Subcutaneous preadipocyte (primary cell): Measurements from ENCODE around the gene RBM14. TPM values are rescaled to one million over a fixed set of nuclear protein-coding genes. Genes with fewer than 3 reads are reported as not detected.

Experiments
- small RNA-seq: library from RNA; depleted of rRNA; stranded (forward); fragments of <200 nt; gene quantifications from one replicate; pipeline ENCODE3, GENCODE V24; 2012
- total RNA-seq: library from RNA; depleted of rRNA; stranded (reverse); fragments of >200 nt; gene quantifications from 2 replicates; pipeline ENCODE4 v1.2.3, GENCODE V29; 2012

Gene RBM14
- 33.8 and 47.1 TPM in 2 replicates for total RNA-seq

GRCh38 chr11:66616379-66617154 lies at the start of gene RBM14:
RBM14 (plus strand) TSS chr11:66616630; CDS start chr11:66616721, 91 bp downstream.

GRCh38 chr11:66568124-66568916 lies 48.1 kb upstream of the RBM14 start, which contains the start of gene CTSF:
CTSF (minus strand) TSS chr11:66568606; CDS start chr11:66568486, 120 bp downstream.

GRCh38 chr11:66592457-66593302 lies 23.8 kb upstream of the RBM14 start, which contains the start of the genes CCDC87 and CCS:
CCDC87 (minus strand) TSS chr11:66593063; CDS start chr11:66593015, 48 bp downstream.
CCS (plus strand) TSS chr11:66593185; CDS start chr11:66593262, 77 bp downstream.

GRCh38 chr11:66638177-66639065 lies 22.0 kb downstream of the RBM14 start, which contains the start of gene RBM4:
RBM4 (plus strand) TSS chr11:66638703; CDS start chr11:66639712, 1,009 bp downstream.

Small RNAs within 50 kb of the gene (small RNA-seq; reads per million reads assigned to genes)
- not detected for gene RNU4-39P

Other genes starting within 250 kb of the RBM14 start
- 0.37 and 0.39 TPM in 2 replicates for gene SLC29A2, start 244.9 kb upstream of the RBM14 start, total RNA-seq
- gene NPAS4, start 195.6 kb upstream of the RBM14 start, total RNA-seq: not detected in 2 replicates
- gene MRPL11, start 177.8 kb upstream of the RBM14 start, total RNA-seq: 38.9 and 43.7 TPM in 2 replicates
- gene PELI3, start 149.7 kb upstream of the RBM14 start, total RNA-seq: 8.5 and 11.5 TPM in 2 replicates
- gene DPP3, start 136.2 kb upstream of the RBM14 start, total RNA-seq: 43.4 and 48.5 TPM in 2 replicates
- gene BBS1, start 106.0 kb upstream of the RBM14 start, total RNA-seq: 29.1 and 31.2 TPM in 2 replicates
- 8.8 and 12.9 TPM in 2 replicates for gene ZDHHC24, start 70.6 kb upstream of the RBM14 start, total RNA-seq
- gene ACTN3, start 69.7 kb upstream of the RBM14 start, total RNA-seq: under 0.01 TPM in 1 of 2 replicates, not detected in the other
- 5.3 and 15.4 TPM in 2 replicates for gene CTSF, start 48.0 kb upstream of the RBM14 start, total RNA-seq
- gene CCDC87, start 23.6 kb upstream of the RBM14 start, total RNA-seq: 0.37 and 0.78 TPM in 2 replicates
- gene CCS, start 23.4 kb upstream of the RBM14 start, total RNA-seq: 30.9 and 36.0 TPM in 2 replicates
- 90.9 and 93.3 TPM in 2 replicates for gene RBM4, start 22.1 kb downstream of the RBM14 start, total RNA-seq
- gene RBM4B, start 61.3 kb downstream of the RBM14 start, total RNA-seq: 14.0 and 17.0 TPM in 2 replicates
- gene SPTBN2, start 112.6 kb downstream of the RBM14 start, total RNA-seq: 0.39 and 0.73 TPM in 2 replicates
- gene RCE1, start 226.8 kb downstream of the RBM14 start, total RNA-seq: 15.2 and 17.6 TPM in 2 replicates
- gene LRFN4, start 240.4 kb downstream of the RBM14 start, total RNA-seq: 27.2 and 28.9 TPM in 2 replicates